HG02970 (cell line): ENCODE results near the gene SLCO4A1.

ENCODE experiments used
- ATAC-seq: cut with Tn5 transposase; IDR thresholded peaks from one replicate; pipeline ENCODE4 v1.9.1; 2021; ENCODE audit warnings: mild to moderate bottlenecking, moderate library complexity, moderate number of reproducible peaks; ENCODE audit not compliant: unreplicated experiment, low FRiP score

Gene SLCO4A1

GRCh38 chr20:62696434-62696957 lies 54.2 kb downstream of the SLCO4A1 start:
- ATAC-seq: no peak

- ATAC-seq: no peak
Observed at GRCh38 chr20:62696989-62697388, 54.7 kb downstream of the SLCO4A1 start.

DNA sequence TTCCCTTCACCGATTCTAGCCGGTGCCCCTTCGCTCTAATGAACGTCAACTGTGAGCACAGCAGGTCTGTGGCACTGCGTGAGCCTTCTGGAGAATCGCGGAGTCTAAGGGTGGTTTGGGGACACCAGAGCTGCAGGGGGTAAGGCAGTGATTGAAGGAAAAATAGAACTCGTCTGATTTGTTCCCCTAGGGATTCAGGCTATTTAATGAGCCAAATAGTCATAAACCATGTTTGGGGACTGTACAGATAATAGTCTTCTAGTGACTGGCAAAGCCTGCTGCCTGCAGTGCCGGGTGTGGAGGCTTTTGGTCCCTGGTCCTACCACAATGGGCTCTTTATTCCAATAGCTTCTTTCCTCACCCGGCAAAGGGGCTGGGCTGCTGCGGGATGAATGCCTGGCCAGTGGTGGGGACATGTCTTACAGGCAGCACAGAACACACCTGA lies 55.2 kb downstream of the SLCO4A1 start:
- ATAC-seq: no peak

DNA sequence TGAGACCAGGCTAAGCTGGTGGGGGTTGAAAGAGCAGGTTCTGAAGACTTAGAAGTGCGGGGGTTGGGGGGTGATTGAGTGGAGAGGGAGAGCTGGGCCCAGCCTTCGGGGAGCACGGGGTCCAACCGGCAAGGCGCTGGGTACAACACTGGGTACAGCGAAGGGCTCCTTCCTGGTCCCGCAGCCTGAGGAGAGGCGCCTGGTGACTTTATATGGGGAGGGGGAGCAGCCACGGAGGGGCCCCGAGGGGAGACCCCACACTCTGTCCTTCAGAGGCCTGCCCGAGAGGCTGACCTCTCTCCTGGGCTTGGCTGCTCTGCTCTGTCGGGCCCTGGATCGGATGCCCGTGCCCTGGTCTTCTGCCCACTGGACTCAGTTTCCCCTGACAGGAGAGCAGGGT lies 55.9 kb downstream of the SLCO4A1 start:
- ATAC-seq: no peak

DNA sequence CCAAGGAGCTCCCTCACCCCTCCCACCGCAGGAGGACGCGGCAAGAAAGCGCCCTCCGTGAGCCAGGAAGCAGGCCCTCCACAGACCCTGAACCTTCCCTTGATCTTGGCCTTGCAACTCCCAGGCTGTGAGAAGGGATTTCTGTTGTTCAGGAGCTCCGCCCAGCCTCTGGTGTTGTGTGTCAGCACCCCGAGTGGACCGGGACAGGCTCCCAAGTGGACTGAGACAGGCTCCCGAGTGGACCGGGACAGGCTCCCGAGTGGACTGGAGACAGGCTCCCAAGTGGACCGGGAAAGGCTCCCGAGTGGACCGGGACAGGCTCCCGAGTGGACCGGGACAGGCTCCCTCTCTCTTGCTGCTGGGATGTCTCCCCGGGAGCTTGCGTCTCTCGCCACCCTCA lies 57.0 kb downstream of the SLCO4A1 start:
- ATAC-seq: no peak

DNA sequence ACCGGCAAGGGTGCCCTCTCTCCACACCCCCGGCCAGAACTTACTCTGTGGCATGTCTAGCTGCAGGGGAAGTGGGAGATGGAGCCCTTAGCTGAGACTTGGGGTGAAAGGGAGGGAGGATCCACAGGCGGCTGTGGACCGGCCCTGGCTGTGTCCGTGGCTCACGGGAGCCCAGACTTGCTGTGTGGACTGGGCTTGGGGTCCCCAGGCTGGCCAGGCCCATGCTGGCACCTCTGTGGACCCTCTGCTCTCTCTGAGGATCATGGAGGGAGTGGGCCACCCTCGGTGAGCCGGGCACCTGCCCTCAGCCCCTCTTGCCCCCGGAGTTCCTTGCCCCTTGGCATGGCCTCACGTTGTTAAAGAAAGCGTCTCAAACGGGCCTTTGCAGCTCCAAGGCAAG lies 57.4 kb downstream of the SLCO4A1 start:
- ATAC-seq: no peak

GRCh38 chr20:62700261-62700930 lies 58.1 kb downstream of the SLCO4A1 start:
- ATAC-seq: no peak

- no peak for ATAC-seq
Observed at GRCh38 chr20:62701161-62702012, 59.1 kb downstream of the SLCO4A1 start.

- no peak for ATAC-seq
Observed at GRCh38 chr20:62702013-62702300, 59.7 kb downstream of the SLCO4A1 start.

DNA sequence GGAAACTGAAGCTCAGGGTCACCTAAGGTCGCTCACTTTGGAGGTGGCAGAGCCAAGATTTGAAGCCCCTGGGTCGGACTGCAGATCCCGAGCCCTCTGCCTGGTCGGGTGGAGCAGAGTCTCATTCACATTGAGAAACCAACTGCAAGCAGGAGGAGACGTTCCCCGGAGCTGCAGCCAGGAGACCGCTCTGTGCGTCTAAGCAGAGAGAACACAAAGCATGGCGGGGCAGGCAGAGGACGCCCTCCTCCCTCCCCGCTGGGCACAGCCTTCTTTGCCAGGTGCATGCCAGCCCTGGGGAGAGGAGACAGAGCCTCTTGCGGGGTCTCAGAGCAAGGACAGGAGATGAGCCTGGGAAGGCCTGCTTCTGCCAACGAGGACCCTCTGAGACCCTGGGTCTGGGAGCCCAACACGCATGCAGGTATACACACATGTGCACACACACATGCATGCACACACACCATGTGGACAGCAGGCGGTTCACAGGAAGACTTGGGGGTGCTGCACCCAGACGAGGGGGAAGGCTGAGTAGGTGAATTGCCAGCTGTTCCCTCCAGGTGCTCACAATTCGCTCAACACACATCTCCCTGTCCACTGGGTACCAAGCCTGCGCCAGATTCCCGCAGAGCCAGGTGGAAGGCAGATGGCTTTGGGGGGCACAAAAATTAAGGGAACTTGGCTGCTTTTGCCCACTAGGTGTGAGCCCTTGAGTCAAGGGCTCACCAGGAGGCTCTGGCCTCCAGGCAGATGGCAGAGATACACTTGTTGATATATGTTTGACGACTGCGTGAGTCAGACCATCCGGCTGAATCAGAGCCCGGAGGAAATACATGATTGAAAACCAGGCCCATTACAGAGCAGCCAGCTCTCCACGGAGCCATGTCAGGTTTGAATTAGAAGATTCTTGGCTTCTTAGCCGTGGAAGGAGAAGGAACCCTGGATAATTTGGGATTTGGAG lies 60.9 kb downstream of the SLCO4A1 start:
- ATAC-seq: no peak

DNA sequence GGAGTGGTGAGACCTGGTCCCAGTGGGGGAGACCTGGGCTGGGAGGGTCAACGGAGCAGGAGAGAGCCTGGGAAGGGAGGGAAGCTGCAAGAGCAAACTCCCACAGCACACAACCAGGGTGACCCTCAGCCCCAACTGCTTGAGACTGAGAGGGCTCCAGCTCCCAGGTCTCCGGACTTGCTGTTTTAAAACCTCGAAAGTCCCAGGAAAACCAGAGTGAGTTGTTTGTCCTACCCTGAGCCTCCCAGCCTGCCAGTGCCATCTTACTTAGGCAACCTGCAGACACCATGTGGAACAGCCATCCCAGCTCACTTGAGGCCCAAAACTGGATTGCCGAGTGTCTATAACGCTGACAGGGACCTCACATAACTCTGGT lies 61.5 kb downstream of the SLCO4A1 start:
- no peak for ATAC-seq

- ATAC-seq: no peak
Observed at GRCh38 chr20:62704341-62704948, 62.1 kb downstream of the SLCO4A1 start.

GRCh38 chr20:62705627-62706026 lies 63.3 kb downstream of the SLCO4A1 start:
- ATAC-seq: no peak

- ATAC-seq: no peak
Observed at GRCh38 chr20:62706344-62706743, 64.0 kb downstream of the SLCO4A1 start.

- ATAC-seq: no peak
Observed at GRCh38 chr20:62706857-62707256, 64.6 kb downstream of the SLCO4A1 start.

DNA sequence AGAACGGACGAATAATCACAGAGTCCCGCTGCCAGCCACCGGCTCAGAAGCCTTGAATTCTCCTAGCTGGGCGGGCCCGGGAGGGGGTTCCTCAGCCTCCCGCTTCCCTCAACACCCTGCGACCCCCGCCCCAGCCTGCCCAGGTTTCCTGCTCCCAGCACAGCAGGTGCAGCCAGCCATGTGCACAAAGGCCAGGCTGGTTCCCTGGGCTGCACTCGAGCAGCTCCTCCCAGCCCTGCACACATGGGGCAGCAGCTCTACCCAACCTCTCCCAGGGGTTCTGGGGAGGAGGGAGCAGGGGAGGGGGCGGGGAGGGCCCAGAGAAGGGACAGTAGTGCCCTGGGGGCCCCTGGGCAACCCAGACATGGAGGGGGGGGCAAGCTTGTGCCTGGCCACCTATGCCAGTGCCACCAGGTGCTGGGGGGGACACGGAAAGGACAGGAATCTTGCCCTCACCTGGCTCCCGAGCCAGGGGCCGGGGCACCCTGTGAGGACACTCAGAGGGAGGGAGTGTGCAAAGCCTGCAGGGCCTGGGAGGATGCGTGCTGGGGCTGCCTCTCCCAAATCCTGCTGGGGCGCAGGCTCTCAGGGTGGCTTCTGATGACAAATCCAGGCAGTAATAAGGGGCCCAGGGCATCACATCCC lies 65.1 kb downstream of the SLCO4A1 start:
- ATAC-seq: no peak

DNA sequence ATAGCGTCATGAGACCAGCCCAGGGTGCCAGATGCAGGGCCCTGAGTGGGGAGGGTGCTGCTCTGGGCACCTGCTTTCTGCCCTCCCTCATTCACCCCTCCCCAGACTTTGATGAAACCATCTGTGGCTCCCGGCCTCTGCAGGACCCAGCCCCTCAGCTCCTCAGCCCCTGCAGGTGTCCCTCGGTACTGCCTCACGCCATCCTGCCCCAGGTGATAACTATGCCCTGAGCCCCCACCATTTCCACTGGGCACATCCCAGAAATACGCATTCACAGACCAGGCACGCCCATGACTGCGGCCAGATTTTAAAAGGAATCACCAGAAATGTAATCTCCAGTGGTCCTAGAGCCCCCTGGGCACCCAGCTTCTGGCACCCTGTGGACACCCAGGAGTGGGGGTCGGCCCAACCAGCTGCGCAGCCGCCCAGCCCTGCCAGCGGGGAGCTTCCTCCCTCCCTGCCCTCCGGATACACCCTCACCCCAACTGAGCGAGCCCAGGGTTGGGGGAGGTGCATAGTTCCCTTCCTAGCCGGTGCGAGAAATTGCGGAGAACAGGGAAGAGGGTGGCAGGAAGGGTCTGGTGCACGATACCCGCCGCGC lies 65.7 kb downstream of the SLCO4A1 start:
- no peak for ATAC-seq

DNA sequence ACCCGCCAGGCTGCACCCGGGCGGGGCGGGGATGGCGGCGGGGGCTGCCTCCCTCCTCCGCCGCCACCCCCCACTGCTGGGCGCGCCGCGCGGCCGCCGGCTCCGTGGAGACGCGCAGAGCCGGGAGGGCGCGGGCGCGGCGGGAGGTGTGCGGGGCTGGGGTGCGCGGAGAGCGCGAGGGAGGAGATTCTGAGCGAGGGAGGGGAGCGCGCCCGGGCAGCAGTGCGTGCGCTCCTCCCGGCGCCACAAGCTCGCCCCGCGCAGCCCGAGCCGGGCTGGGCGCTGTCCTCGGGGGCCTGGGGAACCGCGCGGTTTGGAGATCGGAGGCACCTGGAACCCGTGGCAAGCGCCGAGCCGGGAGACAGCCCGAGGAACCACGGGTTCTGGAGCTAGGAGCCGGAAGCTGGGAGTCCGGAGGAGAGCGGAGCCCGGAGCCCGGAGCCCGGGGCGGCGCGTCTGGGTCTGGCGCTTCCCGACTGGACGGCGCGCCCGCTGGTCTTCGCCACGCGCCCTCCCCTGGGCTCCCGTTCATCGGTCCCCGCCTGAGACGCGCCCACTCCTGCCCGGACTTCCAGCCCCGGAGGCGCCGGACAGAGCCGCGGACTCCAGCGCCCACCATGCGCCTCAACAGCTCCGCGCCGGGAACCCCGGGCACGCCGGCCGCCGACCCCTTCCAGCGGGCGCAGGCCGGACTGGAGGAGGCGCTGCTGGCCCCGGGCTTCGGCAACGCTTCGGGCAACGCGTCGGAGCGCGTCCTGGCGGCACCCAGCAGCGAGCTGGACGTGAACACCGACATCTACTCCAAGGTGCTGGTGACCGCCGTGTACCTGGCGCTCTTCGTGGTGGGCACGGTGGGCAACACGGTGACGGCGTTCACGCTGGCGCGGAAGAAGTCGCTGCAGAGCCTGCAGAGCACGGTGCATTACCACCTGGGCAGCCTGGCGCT lies 66.6 kb downstream of the SLCO4A1 start, which contains the start of gene NTSR1:
NTSR1 (plus strand) TSS at position 246 of the 946 bp plus-strand sequence; CDS start at position 618, 372 bp downstream.
- ATAC-seq: no peak
